Measurements from ENCODE around the gene PLXNA4.
A peak's percentile ranks its signal among the peaks of the same experiment; 100 is the strongest.

Gene PLXNA4

DNA sequence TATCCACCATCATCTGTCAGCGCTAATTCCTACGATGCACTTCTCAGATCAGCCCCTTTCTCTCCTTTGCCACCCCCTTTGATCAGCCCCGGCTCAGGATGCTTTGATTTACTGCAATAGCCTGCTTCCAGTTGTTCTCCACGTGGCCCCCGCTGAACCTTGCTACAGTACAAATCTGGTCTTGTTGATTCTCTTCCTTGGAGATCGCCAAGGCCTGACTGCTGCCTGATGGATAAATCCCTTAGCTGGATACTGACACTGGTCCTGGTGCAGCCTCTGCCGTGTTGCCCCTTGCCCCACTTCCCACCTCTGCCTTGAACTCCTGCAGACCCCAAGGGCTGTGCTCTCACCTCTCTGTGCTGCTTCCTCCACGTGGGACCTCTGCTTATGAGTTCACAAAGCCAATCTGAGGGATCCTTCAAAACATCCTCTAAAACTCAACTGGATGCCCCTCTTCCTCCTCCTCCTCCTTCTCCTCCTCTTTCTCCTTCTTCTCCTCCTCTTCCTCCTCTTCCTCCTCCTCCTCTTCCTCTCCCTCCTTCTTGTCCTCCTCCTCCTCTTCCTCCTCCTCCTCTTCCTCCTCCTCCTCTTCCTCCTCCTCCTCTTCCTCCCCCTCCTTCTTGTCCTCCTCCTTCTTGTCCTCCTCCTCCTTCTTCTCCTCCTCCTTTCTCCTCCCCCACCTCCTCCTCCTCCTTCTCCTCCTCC lies 15.3 kb downstream of the PLXNA4 start:
- no peak overlapping the region for H3K4me3 ChIP-seq (ENCODE audit: low read depth, low read length)
- no peak for DNase-seq (ENCODE audit: low read depth)
- TF ChIP-seq, protein P1, sequence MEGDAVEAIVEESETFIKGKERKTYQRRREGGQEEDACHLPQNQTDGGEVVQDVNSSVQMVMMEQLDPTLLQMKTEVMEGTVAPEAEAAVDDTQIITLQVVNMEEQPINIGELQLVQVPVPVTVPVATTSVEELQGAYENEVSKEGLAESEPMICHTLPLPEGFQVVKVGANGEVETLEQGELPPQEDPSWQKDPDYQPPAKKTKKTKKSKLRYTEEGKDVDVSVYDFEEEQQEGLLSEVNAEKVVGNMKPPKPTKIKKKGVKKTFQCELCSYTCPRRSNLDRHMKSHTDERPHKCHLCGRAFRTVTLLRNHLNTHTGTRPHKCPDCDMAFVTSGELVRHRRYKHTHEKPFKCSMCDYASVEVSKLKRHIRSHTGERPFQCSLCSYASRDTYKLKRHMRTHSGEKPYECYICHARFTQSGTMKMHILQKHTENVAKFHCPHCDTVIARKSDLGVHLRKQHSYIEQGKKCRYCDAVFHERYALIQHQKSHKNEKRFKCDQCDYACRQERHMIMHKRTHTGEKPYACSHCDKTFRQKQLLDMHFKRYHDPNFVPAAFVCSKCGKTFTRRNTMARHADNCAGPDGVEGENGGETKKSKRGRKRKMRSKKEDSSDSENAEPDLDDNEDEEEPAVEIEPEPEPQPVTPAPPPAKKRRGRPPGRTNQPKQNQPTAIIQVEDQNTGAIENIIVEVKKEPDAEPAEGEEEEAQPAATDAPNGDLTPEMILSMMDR (conservative IDR thresholded peaks at IDR 0.05; ENCODE audit: low read depth, low read length), result no peak

DNA sequence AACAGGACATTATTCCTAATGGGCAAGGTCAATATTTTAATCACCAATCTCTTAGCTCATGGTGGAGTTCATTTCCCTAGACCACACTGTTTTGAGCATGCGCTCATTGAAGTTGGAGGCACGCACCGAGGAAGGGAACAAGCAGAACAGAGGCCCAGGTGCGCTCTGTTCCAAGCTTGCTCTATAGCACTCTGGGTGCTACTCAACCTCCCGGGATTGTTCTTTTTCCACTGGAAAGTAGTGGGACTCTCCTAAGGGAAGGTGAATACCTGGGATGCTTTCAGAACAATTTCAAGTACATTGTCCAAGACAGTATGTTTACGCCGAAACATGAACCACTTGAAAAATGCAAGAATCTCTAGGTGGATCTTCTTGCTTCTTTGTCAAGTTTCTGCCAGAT lies 16.2 kb downstream of the PLXNA4 start:
- DNase-seq (ENCODE audit: low read depth), result no peak
- H3K4me3 ChIP-seq (ENCODE audit: low read depth, low read length), result no peak overlapping the region
- TF ChIP-seq, protein P1 (conservative IDR thresholded peaks at IDR 0.05; ENCODE audit: low read depth, low read length), result no peak

- DNase-seq (ENCODE audit: low read depth), result no peak
- TF ChIP-seq, protein P1 (conservative IDR thresholded peaks at IDR 0.05; ENCODE audit: low read depth, low read length), result no peak
- no peak overlapping the region for H3K4me3 ChIP-seq (ENCODE audit: low read depth, low read length)
These were observed 17.5 kb downstream of the PLXNA4 start for GRCh38 chr7:132558815-132559214.

DNA sequence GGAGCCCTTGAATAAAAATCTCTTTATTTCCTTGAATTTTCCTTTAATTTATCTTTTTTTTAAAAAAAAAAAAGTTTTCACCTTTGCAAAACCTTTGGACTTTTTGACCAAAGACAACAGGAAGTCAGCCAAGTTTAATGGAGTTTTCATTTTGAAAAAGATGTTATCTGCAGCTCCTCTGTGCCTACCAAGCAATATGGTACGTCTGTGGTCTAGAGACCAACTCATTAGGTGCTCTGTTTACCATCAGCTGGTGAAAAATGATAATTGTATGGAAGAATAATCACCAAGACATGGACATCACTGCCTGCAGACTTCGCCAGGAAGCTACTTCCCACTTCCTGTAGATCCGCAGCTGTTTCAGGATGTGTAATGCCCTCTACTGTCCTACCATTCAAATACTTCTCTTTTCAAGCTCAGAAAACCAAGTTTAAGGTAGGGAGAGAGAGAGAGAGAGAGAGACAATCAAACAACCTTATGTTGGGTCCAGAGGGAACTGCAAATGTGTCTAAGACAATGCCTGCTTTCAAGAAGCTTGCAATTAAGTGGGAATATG lies 18.7 kb downstream of the PLXNA4 start:
- TF ChIP-seq, protein P1 (conservative IDR thresholded peaks at IDR 0.05; ENCODE audit: low read depth, low read length), result peak; percentile 1
- DNase-seq (ENCODE audit: low read depth), result peak; percentile 10
- no peak overlapping the region for H3K4me3 ChIP-seq (ENCODE audit: low read depth, low read length)

DNA sequence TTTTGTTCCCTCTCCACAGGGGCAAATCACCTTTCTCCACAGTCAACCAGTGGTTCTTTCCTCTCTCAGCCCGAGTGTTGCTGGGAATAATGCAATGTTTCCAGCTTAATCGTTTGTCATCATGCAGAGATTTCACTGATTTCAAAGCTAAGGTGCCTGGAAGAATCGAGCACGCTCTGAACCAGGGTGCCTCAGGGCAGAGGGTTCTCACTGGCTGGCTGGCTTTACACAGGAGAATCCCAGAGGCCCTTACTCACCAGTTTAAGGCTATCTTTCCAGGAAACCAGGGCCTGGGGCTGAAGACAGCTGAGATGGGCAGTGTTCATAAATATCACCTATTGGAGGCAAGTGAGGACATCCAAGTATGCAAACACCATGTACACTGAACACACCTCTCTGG lies 21.8 kb downstream of the PLXNA4 start:
- H3K4me3 ChIP-seq (ENCODE audit: low read depth, low read length), result no peak overlapping the region
- no peak for DNase-seq (ENCODE audit: low read depth)
- TF ChIP-seq, protein P1 (conservative IDR thresholded peaks at IDR 0.05; ENCODE audit: low read depth, low read length), result no peak

DNA sequence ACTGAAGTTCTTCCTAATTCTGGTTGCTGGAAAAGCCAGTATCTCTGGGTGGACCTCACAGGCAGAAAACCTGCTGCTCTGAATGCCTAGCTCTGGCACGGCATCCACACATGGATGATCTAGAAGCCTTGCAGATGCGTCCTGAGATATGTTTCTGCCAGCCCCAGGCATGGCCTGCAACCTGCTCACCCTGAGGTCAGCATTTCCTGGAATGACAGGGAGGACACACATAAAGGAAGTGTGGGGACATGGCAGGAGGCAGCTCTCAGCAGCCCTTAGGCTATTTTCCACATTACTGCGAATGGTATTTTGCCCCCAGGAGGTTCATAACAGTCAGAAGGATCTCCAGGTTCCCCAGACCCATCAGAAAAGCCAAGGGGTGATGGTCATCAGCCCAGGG lies 23.2 kb downstream of the PLXNA4 start:
- DNase-seq (ENCODE audit: low read depth), result no peak
- no peak overlapping the region for H3K4me3 ChIP-seq (ENCODE audit: low read depth, low read length)
- TF ChIP-seq, protein P1 (conservative IDR thresholded peaks at IDR 0.05; ENCODE audit: low read depth, low read length), result no peak

DNA sequence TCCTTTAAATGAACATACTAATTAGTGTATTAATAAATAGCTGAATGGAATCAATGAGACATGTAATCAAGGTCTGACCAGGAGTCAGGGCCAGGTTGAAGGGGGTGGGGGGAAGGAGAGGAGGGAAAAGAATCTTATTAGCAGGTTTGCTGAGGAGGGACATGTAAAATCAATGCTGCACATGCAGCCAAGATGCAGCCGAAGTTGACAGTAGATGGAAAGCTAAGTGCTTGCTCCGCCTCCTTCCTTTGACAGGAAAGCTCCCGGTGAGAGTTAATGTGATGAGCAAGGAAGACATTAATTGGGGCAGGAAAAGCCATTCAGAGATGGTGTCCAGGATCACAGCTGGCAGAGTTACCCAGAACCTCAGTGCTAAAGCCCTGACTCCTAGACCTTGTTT lies 24.4 kb downstream of the PLXNA4 start:
- TF ChIP-seq, protein P1 (conservative IDR thresholded peaks at IDR 0.05; ENCODE audit: low read depth, low read length), result no peak
- no peak overlapping the region for H3K4me3 ChIP-seq (ENCODE audit: low read depth, low read length)
- no peak for DNase-seq (ENCODE audit: low read depth)

Measured in choroid plexus epithelial cell (primary cell).